HepG2 (cell line): ENCODE measurements around the gene DQX1. TPM values are rescaled to one million over a fixed set of nuclear protein-coding genes. Genes with fewer than 3 reads are reported as not detected.

Experiments
- AKNA ChIP-seq: sonication (generic); formaldehyde crosslinking; IDR thresholded peaks from 2 replicates; pipeline ENCODE4 v1.4.0; 2020; ENCODE audit warnings: missing genetic modification reagents, borderline replicate concordance
- BHLHE40 ChIP-seq: IDR thresholded peaks from 2 replicates; pipeline ENCODE4 v1.6.1; 2011; ENCODE audit warnings: low read length, improper control_type of control experiment
- HOXA9 ChIP-seq: sonication (generic); formaldehyde crosslinking; IDR thresholded peaks from 2 replicates; pipeline ENCODE4 v1.8.1; 2022; ENCODE audit warnings: missing genetic modification reagents, mild to moderate bottlenecking, moderate library complexity, borderline replicate concordance
- JDP2 ChIP-seq: sonication (generic); formaldehyde crosslinking; IDR thresholded peaks from 2 replicates; pipeline ENCODE4 v1.8.1; 2022; ENCODE audit warnings: missing genetic modification reagents, borderline replicate concordance
- KIAA2018 ChIP-seq: sonication (generic); formaldehyde crosslinking; IDR thresholded peaks from 2 replicates; pipeline ENCODE4 v1.5.0; 2020; ENCODE audit warnings: mild to moderate bottlenecking, missing genetic modification reagents, borderline replicate concordance
- MAF1 ChIP-seq: sonication (generic); formaldehyde crosslinking; IDR thresholded peaks from 2 replicates; pipeline ENCODE4 v1.5.0; 2020; ENCODE audit warnings: missing genetic modification reagents, borderline replicate concordance
- NR2F2 ChIP-seq: IDR thresholded peaks from 2 replicates; pipeline ENCODE4 v1.6.1; 2012; ENCODE audit warnings: low read depth, inconsistent platforms, borderline replicate concordance
- POLR2AphosphoS5 ChIP-seq: IDR thresholded peaks from 2 replicates; pipeline ENCODE4 v1.6.1; 2012; ENCODE audit warnings: low read depth, low read length
- RCOR2 ChIP-seq: IDR thresholded peaks from 2 replicates; pipeline ENCODE4 v1.6.1; 2016; ENCODE audit warnings: missing biosample characterization, missing genetic modification reagents
- SP2 ChIP-seq: sonication (generic); formaldehyde crosslinking; IDR thresholded peaks from 2 replicates; pipeline ENCODE4 v1.5.1; 2020; ENCODE audit warnings: mild to moderate bottlenecking, missing genetic modification reagents
- SYNCRIP ChIP-seq: fragments of 200-400 bp; formaldehyde crosslinking; IDR thresholded peaks from 2 replicates; pipeline ENCODE4 v1.6.1; 2018; ENCODE audit warnings: mild to moderate bottlenecking, low read depth, low read length; ENCODE audit not compliant: insufficient read depth
- ZBTB33 ChIP-seq: sonication (generic); formaldehyde crosslinking; IDR thresholded peaks from 2 replicates; pipeline ENCODE4 v1.4.0; 2020; ENCODE audit warnings: missing genetic modification reagents
- ZNF557 ChIP-seq: sonication (generic); formaldehyde crosslinking; IDR thresholded peaks from 2 replicates; pipeline ENCODE4 v1.4.0; 2020; ENCODE audit warnings: missing genetic modification reagents
- ZNF660 ChIP-seq: sonication (generic); formaldehyde crosslinking; IDR thresholded peaks from 2 replicates; pipeline ENCODE4 v1.5.1; 2020; ENCODE audit warnings: mild to moderate bottlenecking, low read depth, missing genetic modification reagents, borderline replicate concordance
- polyA plus RNA-seq, 8 experiments: library from polyadenylated mRNA; depleted of rRNA in 3 of 8; stranded (reverse) in 7 of 8; unstranded in 1 of 8; fragments of >200 nt; fragmentation: Illumina TruSeq in 4 of 8; extraction: Trizol in 4 of 8; gene quantifications; 2 replicates each; pipeline versions ENCODE4 v1.2.1 to v1.2.3, GENCODE V29; 2011 to 2016; ENCODE audit warnings: low read depth in 4 of 8, missing spikeins in 1 of 8, mixed read lengths in 1 of 8; ENCODE audit not compliant: insufficient read depth in 1 of 8
- total RNA-seq, 5 experiments: library from RNA; depleted of rRNA; stranded (reverse); fragments of >200 nt; fragmentation: Illumina TruSeq; extraction: Trizol; gene quantifications; 2 replicates each; pipeline ENCODE4 v1.2.3, GENCODE V29; 2016; ENCODE audit warnings: low read depth in 1 of 5

The DQX1 gene
- total and polyA plus RNA-seq, 2 of the 13 experiments (the other 11 are each of a cell fraction or from before 2014, with no cell fraction given), result 27.6 to 89.8 TPM

GRCh38 chr2:74497777-74498499 lies 28.1 kb downstream of the DQX1 start (continued):
- no peak for TF ChIP-seq JDP2
- TF ChIP-seq SP2 (CRISPR knock-in tag), result no peak
- TF ChIP-seq ZNF660, result no peak
- TF ChIP-seq POLR2AphosphoS5, result no peak
- no peak for TF ChIP-seq SYNCRIP
- no peak for TF ChIP-seq NR2F2
- no peak; the same call in 1 of the 2 replicates for TF ChIP-seq MAF1 (CRISPR knock-in tag)
- no peak for TF ChIP-seq BHLHE40
- no peak for TF ChIP-seq ZNF557 (CRISPR knock-in tag)
- TF ChIP-seq KIAA2018 (CRISPR knock-in tag), result no peak
- TF ChIP-seq ZBTB33 (CRISPR knock-in tag), result peak; percentile 74; the same call in 1 of the 2 replicates
- TF ChIP-seq RCOR2 (CRISPR knock-in tag), result no peak
- TF ChIP-seq HOXA9 (CRISPR knock-in tag), result no peak
- no peak for TF ChIP-seq AKNA (CRISPR knock-in tag)
